ENCODE results near the gene ACADL.

ACADL gene

DNA sequence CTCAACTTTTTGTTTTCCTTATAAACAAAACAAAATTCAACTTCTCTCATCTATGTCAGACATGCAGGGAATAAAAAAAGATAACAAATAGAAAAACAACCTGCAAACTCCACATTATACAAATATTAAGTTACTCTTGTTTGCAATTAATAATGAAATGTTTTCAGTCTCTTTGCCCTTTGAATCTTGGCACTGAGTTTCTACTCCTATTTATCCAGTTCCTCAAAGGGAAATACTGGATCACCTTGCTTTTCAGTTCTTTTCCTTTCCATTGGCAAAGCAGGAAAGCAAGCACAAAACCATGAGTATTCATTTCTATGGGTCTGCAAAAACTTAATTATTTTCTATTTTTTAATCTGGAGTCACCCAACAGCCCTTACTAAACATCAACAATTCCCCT is 77.6 kb downstream of the ACADL start:
- Histone ChIP-seq H2AFZ (ENCODE audit: low read depth, low read length) (no peak overlapping the region), H3K4me2 (ENCODE audit: low read length) (no peak overlapping the region), H4K20me1 (ENCODE audit: insufficient read depth, low read length) (no peaks in the 10 kb centered on the region), H3K9me3 (ENCODE audit: insufficient read depth, low read length) (no peaks in the 10 kb centered on the region), H3K36me3 (replicated peaks; ENCODE audit: low read depth, low read length) (peaks cover 9% of the 10 kb centered on the region), H3K9ac (ENCODE audit: low read length) (no peak overlapping the region), H3K4me3 (ENCODE audit: low read length) (no peak overlapping the region), H3K27ac (ENCODE audit: low read length) (no peak overlapping the region), H3K27me3 (ENCODE audit: low read depth, low read length) (no peaks in the 10 kb centered on the region), H3K4me1 (ENCODE audit: low read length) (no peaks in the 10 kb centered on the region), H3K79me2 (ENCODE audit: low read length) (no peaks in the 10 kb centered on the region)
- TF ChIP-seq, protein P1, sequence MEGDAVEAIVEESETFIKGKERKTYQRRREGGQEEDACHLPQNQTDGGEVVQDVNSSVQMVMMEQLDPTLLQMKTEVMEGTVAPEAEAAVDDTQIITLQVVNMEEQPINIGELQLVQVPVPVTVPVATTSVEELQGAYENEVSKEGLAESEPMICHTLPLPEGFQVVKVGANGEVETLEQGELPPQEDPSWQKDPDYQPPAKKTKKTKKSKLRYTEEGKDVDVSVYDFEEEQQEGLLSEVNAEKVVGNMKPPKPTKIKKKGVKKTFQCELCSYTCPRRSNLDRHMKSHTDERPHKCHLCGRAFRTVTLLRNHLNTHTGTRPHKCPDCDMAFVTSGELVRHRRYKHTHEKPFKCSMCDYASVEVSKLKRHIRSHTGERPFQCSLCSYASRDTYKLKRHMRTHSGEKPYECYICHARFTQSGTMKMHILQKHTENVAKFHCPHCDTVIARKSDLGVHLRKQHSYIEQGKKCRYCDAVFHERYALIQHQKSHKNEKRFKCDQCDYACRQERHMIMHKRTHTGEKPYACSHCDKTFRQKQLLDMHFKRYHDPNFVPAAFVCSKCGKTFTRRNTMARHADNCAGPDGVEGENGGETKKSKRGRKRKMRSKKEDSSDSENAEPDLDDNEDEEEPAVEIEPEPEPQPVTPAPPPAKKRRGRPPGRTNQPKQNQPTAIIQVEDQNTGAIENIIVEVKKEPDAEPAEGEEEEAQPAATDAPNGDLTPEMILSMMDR (IDR thresholded peaks at IDR 0.05; ENCODE audit: low read depth, low read length) = no peak
- no peak for TF ChIP-seq EZH2phosphoT487 (IDR thresholded peaks at IDR 0.05; ENCODE audit: low read depth)

Data from OCI-LY3 (cell line).